A673 (cell line): ENCODE measurements around the gene BPIFB2.

Experiments used
- CTCF ChIP-seq: fragments of 300-800, 200-600 bp; sonication (generic); conservative IDR thresholded peaks from 2 replicates; pipeline ENCODE4 v1.5.1; 2017; ENCODE audit warnings: low read depth, mild to moderate bottlenecking, antibody characterized with exemption, low read length, moderate library complexity, mixed read lengths
- EZH2 ChIP-seq: fragments of 200-600 bp; sonication (generic); IDR thresholded peaks from 2 replicates; pipeline ENCODE4 v1.6.1; 2017; ENCODE audit warnings: borderline replicate concordance, low read depth, mild to moderate bottlenecking, mixed read lengths, antibody characterized with exemption, low read length; ENCODE audit not compliant: poor library complexity, severe bottlenecking

DNA sequence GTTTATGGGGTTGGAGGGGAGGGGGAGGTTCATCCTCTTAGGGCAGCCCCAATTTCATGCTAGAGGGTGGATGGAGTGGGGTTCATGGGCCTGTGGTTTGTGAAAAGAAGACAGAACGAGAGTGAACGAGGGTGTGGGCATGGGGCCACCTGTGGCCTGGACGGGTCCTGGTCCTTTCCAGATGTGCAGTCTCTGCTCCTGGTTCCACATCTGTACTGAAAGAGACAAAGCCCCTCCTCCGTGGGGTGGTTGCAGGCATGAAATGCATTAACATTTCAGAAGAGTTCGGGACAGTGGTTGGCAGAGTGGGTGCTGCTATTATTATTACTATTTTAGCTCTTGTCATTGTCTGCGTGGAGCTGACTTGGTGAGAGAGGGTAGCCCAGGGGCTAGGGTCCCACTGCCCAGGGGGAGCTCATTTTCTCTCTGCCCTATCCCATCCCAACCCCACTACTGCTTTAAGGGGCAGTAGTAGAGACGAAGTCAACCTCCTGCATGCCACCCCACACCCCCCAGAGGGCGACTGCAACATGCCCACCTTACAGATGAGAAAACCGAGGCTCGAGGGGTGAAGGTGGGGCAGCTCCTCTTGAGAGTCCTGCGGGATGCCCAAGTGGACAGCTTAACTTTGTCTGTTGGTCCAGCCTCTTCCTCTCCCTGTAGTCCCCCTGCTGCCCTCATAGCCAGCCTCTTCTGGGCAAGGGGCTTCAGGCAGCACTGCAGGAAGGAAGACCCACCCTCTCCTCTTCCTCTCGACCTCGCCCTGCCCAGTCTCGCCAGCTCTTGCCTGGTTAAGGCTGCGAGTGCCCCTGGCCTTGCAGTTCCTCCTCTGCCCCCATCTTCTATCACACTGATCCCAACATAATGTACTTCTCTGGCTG lies 8.4 kb downstream of the BPIFB2 start:
- TF ChIP-seq CTCF: no peak
- no peak for TF ChIP-seq EZH2
